K562 (cell line): ENCODE data around the gene TBC1D9. TPM values are rescaled to one million over a fixed set of nuclear protein-coding genes. Genes with fewer than 3 reads are reported as not detected.

Experiments
- ATAC-seq: fragments of 200-7000 bp; cut with Tn5 transposase; 3 replicates; pipeline ENCODE4 v1.9.1; 2020; ENCODE audit warnings: moderate library complexity
- BruUV-seq: library from RNA; stranded (reverse); fragments of 400-500 nt; replicated peaks from 2 replicates; lab custom pipeline; 2021; lab: Mats Ljungman, UMichigan
- CTCF ChIA-PET: fragments of 300-600 bp; formaldehyde crosslinking; extraction: SDS; loops from one replicate; lab custom pipeline; 2021; ENCODE audit warnings: low intra/inter-chr PET ratio; lab: Yijun Ruan, JAX
- POLR2A ChIA-PET: fragments of 300-600, 350-650 bp; sonication (Branson Sonifier 250); formaldehyde crosslinking; extraction: SDS; loops from one replicate; lab custom pipeline; 2021; ENCODE audit warnings: antibody characterized with exemption, inconsistent platforms; lab: Yijun Ruan, JAX
- DNase-seq, 4 experiments: peaks; one replicate each; pipeline versions ENCODE4 v3.0.0 to v3.0.0-alpha.2; 2011 to 2018; ENCODE audit warnings: low spot score in 3 of 4, mixed read lengths in 3 of 4; ENCODE audit errors: extremely low read depth in 1 of 4
- FAIRE-seq: peaks from 2 replicates; lab custom pipeline; 2011; peaks lifted over from hg19 to GRCh38; lab: Jason Lieb, UNC
- H2AFZ ChIP-seq: 2 replicates; pipeline ENCODE4 v1.6.0; 2011; ENCODE audit warnings: low read depth, low read length, control low read depth, inconsistent platforms
- H3K27ac ChIP-seq: fragments of 200-600 bp; 3 replicates; pipeline ENCODE4 v1.8.0; 2011; ENCODE audit warnings: low read depth, mild to moderate bottlenecking, control low read depth, inconsistent platforms, low read length, moderate library complexity, mixed read lengths; ENCODE audit errors: extremely low read depth
- H3K27me3 ChIP-seq, 2 experiments: fragments of 300-600 bp in 1 of 2; 2 replicates in 1 of 2; 3 replicates in 1 of 2; pipeline versions ENCODE4 v1.6.0 to v1.8.0; 2011; ENCODE audit warnings: inconsistent platforms in 2 of 2, low read length in 2 of 2, mild to moderate bottlenecking in 1 of 2, mixed read lengths in 1 of 2, moderate library complexity in 1 of 2; ENCODE audit not compliant: control insufficient read depth in 2 of 2, insufficient read depth in 2 of 2
- H3K36me3 ChIP-seq: fragments of 300-600 bp; 3 replicates; pipeline ENCODE4 v1.8.0; 2011; ENCODE audit warnings: mild to moderate bottlenecking, low read length, inconsistent platforms; ENCODE audit not compliant: control insufficient read depth, insufficient read depth
- H3K4me1 ChIP-seq, 2 experiments: fragments of 200-600 bp in 1 of 2; replicated peaks in 1 of 2; 2 replicates in 1 of 2; 3 replicates in 1 of 2; pipeline versions ENCODE4 v1.5.1 to v1.8.0; 2011; ENCODE audit warnings: inconsistent platforms in 2 of 2, low read length in 2 of 2, mild to moderate bottlenecking in 1 of 2, mixed read lengths in 1 of 2, moderate library complexity in 1 of 2; ENCODE audit not compliant: control insufficient read depth in 2 of 2, insufficient read depth in 2 of 2
- H3K4me2 ChIP-seq: 2 replicates; pipeline ENCODE4 v1.6.1; 2011; ENCODE audit warnings: low read length, control low read depth, inconsistent platforms, mixed read lengths; ENCODE audit not compliant: insufficient read depth
- H3K4me3 ChIP-seq: fragments of 200-600 bp; sonication (generic), shearing (Covaris generic); 2 replicates; pipeline ENCODE4 v1.5.1; 2016; ENCODE audit warnings: control low read depth, inconsistent platforms
- H3K79me2 ChIP-seq: fragments of 200-600 bp; 3 replicates; pipeline ENCODE4 v1.8.0; 2011; ENCODE audit warnings: low read length, inconsistent platforms; ENCODE audit not compliant: control insufficient read depth, insufficient read depth
- H3K9ac ChIP-seq, 2 experiments: 2 replicates each; pipeline versions ENCODE4 v1.6.0 to v1.6.1; 2011; ENCODE audit warnings: low read depth in 2 of 2, low read length in 2 of 2, control low read depth in 1 of 2, inconsistent platforms in 1 of 2, mild to moderate bottlenecking in 1 of 2, mixed read lengths in 1 of 2; ENCODE audit not compliant: insufficient read depth in 1 of 2
- H3K9me1 ChIP-seq: one replicate; pipeline ENCODE4 v1.6.0; 2011; ENCODE audit warnings: inconsistent platforms, mild to moderate bottlenecking, low read length, moderate library complexity; ENCODE audit not compliant: control insufficient read depth, insufficient read depth
- H3K9me3 ChIP-seq: replicated peaks from 2 replicates; pipeline ENCODE4 v1.5.1; 2011; ENCODE audit warnings: low read depth, low read length, inconsistent platforms; ENCODE audit not compliant: control insufficient read depth, insufficient read depth
- H4K20me1 ChIP-seq: replicated peaks from 2 replicates; pipeline ENCODE4 v1.6.1; 2011; ENCODE audit warnings: low read length, inconsistent platforms, mixed read lengths; ENCODE audit not compliant: control insufficient read depth, insufficient read depth
- CHD2 ChIP-seq: IDR thresholded peaks from 2 replicates; pipeline ENCODE4 v1.6.1; 2011; ENCODE audit warnings: low read depth, low read length
- E4F1 ChIP-seq: fragments of 250-450 bp; sonication (Bioruptor Pico); IDR thresholded peaks from 2 replicates; pipeline ENCODE4 v1.5.0; 2021; ENCODE audit warnings: mild to moderate bottlenecking, borderline replicate concordance
- HLTF ChIP-seq: fragments of 450-650 bp; IDR thresholded peaks from 2 replicates; pipeline ENCODE4 v1.6.1; 2016
- HNRNPH1 ChIP-seq: fragments of 200-400 bp; formaldehyde crosslinking; optimal IDR thresholded peaks from 2 replicates; pipeline ENCODE3; 2017; ENCODE audit warnings: low read depth, mild to moderate bottlenecking, low read length, moderate library complexity
- KAT8 ChIP-seq: fragments of 450-650 bp; IDR thresholded peaks from 2 replicates; pipeline ENCODE4 v1.6.1; 2016; ENCODE audit warnings: low read depth, mild to moderate bottlenecking
- MLLT1 ChIP-seq, 2 experiments: fragments of 450-650 bp; IDR thresholded peaks; 2 replicates each; pipeline ENCODE4 v1.6.1; 2016
- NFIX ChIP-seq: fragments of 250-450 bp; sonication (Bioruptor Pico); IDR thresholded peaks from 2 replicates; pipeline ENCODE4 v1.4.0; 2020; ENCODE audit warnings: low read depth, mild to moderate bottlenecking, moderate library complexity
- PHB2 ChIP-seq: fragments of 450-650 bp; IDR thresholded peaks from 2 replicates; pipeline ENCODE4 v1.6.1; 2017; ENCODE audit warnings: low read depth
- PPARD ChIP-seq: fragments of 250-450 bp; sonication (Bioruptor Pico); IDR thresholded peaks from 2 replicates; pipeline ENCODE4 v1.8.0; 2022; ENCODE audit warnings: inconsistent platforms, mild to moderate bottlenecking, moderate library complexity
- SIRT6 ChIP-seq: IDR thresholded peaks from one replicate; pipeline ENCODE4 v1.6.1; 2012; ENCODE audit warnings: low read depth, mild to moderate bottlenecking, control low read depth, inconsistent platforms, low read length, moderate library complexity
- TAL1 ChIP-seq: fragments of 450-650 bp; IDR thresholded peaks from 2 replicates; pipeline ENCODE4 v1.6.1; 2016; ENCODE audit warnings: mild to moderate bottlenecking
- TFAM ChIP-seq: fragments of 250-450 bp; sonication (Bioruptor Pico); conservative IDR thresholded peaks from 2 replicates; pipeline ENCODE4 v1.5.0; 2021; ENCODE audit warnings: mild to moderate bottlenecking, moderate library complexity
- U2AF2 ChIP-seq: fragments of 200-400 bp; formaldehyde crosslinking; optimal IDR thresholded peaks from 2 replicates; pipeline ENCODE3; 2017; ENCODE audit warnings: low read depth, mild to moderate bottlenecking, low read length
- ZNF696 ChIP-seq: fragments of 250-450 bp; sonication (Bioruptor Pico); conservative IDR thresholded peaks from 2 replicates; pipeline ENCODE4 v1.4.0; 2020; ENCODE audit warnings: mild to moderate bottlenecking, moderate library complexity
- ZSCAN32 ChIP-seq: fragments of 450-650 bp; formaldehyde crosslinking; IDR thresholded peaks from 2 replicates; pipeline ENCODE4 v1.4.0; 2020; ENCODE audit warnings: mild to moderate bottlenecking, moderate library complexity
- WGBS: fragments of 100-300 bp; shearing (Covaris generic); methylation state at CpG from one replicate; pipeline ENCODE4 v1.1.6; 2016; ENCODE audit warnings: low coverage, mixed read lengths; ENCODE audit not compliant: insufficient coverage; ENCODE audit errors: missing lambda C conversion rate; 5-methylcytosine and 5-hydroxymethylcytosine counted together
- in situ Hi-C: fragments of 300-500 bp; cut with MboI; formaldehyde crosslinking; loops from 4 replicates; pipeline ENCODE4 v1.15.0; 2018; ENCODE audit warnings: inconsistent platforms, mixed read lengths
- intact Hi-C: fragments of 100-400 bp; cut with micrococcal nuclease; formaldehyde crosslinking; loops from 2 replicates; pipeline ENCODE4 v1.14.2; 2022
- polyA plus RNA-seq, 8 experiments: library from polyadenylated mRNA; depleted of rRNA in 4 of 8; stranded (reverse) in 5 of 8; unstranded in 3 of 8; fragments of >200 nt; fragmentation: Nextera tagmentation in 2 of 8; fragmentation: Illumina TruSeq in 1 of 8; extraction: Ambion mirVana in 2 of 8; extraction: Trizol in 1 of 8; gene quantifications; 2 replicates each; pipeline versions ENCODE4 v1.2.1 to v1.2.3, GENCODE V29; 2011 to 2014; ENCODE audit warnings: inconsistent platforms in 1 of 8, missing spikeins in 1 of 8
- total RNA-seq, 7 experiments: library from RNA; depleted of rRNA in 6 of 7; stranded (reverse); fragments of >200 nt in 6 of 7; fragmentation: Illumina TruSeq in 2 of 7; extraction: Trizol in 2 of 7; gene quantifications; 2 replicates each; pipeline versions ENCODE4 v1.2.1 to v1.2.3, GENCODE V29; 2011 to 2021; ENCODE audit warnings: low replicate concordance in 1 of 7

The TBC1D9 gene
- total and polyA plus RNA-seq, 9 of the 15 experiments (the other 6 are each of a cell fraction or from before 2014, with no cell fraction given): 0.13 TPM; not detected in 8

- WGBS: 3% methylated on average over 5 of the region's 5 CpGs
- H3K27me3 ChIP-seq: no peaks in the 10 kb centered on the region
- no peaks in the 10 kb centered on the region for H3K79me2 ChIP-seq
- H3K9me1 ChIP-seq: no peaks in the 10 kb centered on the region
- H3K9ac ChIP-seq: no peak overlapping the region
- in situ Hi-C loops: no loop called here
- H3K36me3 ChIP-seq: no peaks in the 10 kb centered on the region
- FAIRE-seq (no peak), ATAC-seq (no peak), DNase-seq (no peak)
- H4K20me1 ChIP-seq: no peaks in the 10 kb centered on the region
- intact Hi-C loops: no loop called here
- H3K4me1 ChIP-seq: no peaks in the 10 kb centered on the region
- H3K27ac ChIP-seq: no peak overlapping the region
- H3K4me2 ChIP-seq: no peak overlapping the region
- no peak overlapping the region for H2AFZ ChIP-seq
- no peaks in the 10 kb centered on the region for H3K9me3 ChIP-seq
- no peak overlapping the region for H3K4me3 ChIP-seq
- no TSS peak for BruUV-seq
- ChIA-PET POLR2A (no interaction called here), CTCF (no interaction called here)
- no peak for TF ChIP-seq SIRT6
- TF ChIP-seq MLLT1 (IDR thresholded peaks at IDR 0.05): no peak
- no peak for TF ChIP-seq PPARD (CRISPR knock-in tag)
- no peak for TF ChIP-seq ZNF696 (CRISPR knock-in tag)
- TF ChIP-seq HLTF: no peak
- no peak for TF ChIP-seq NFIX (CRISPR knock-in tag)
- TF ChIP-seq TAL1: no peak
- TF ChIP-seq CHD2: no peak
- TF ChIP-seq TFAM (CRISPR knock-in tag): no peak
- TF ChIP-seq E4F1 (CRISPR knock-in tag): no peak
- no peak for TF ChIP-seq PHB2
- TF ChIP-seq U2AF2: no peak
- no peak for TF ChIP-seq HNRNPH1
- TF ChIP-seq KAT8: no peak
- no peak for TF ChIP-seq ZSCAN32 (CRISPR knock-in tag)
Measured at GRCh38 chr4:140799686-140800225, 43.6 kb upstream of the TBC1D9 start.
